Cardiac muscle cell (in vitro differentiated cells and primary cell): ENCODE measurements around the gene NOC4L. TPM values are rescaled to one million over a fixed set of nuclear protein-coding genes. Genes with fewer than 3 reads are reported as not detected.

Experiments used
- DNase-seq, 2 donors: peaks; one replicate each; pipeline versions ENCODE4 v3.0.0 to v3.0.0-alpha.2; 2010 to 2017; ENCODE audit warnings: low read depth in 1 of 2, low spot score in 1 of 2
- H3K27ac ChIP-seq: fragments of 200-600 bp; sonication (generic); 2 replicates; pipeline ENCODE4 v1.5.1; 2016
- H3K27me3 ChIP-seq: fragments of 200-600 bp; sonication (generic); 2 replicates; pipeline ENCODE4 v1.6.0; 2016; ENCODE audit warnings: control low read depth
- H3K36me3 ChIP-seq: fragments of 200-600 bp; sonication (generic); 2 replicates; pipeline ENCODE4 v1.5.1; 2016; ENCODE audit warnings: control low read depth
- H3K4me1 ChIP-seq: fragments of 200-600 bp; sonication (generic); 2 replicates; pipeline ENCODE4 v1.8.1; 2017; ENCODE audit warnings: low read depth, mild to moderate bottlenecking, mixed run types
- H3K4me3 ChIP-seq: fragments of 200-600 bp; sonication (generic); 2 replicates; pipeline ENCODE4 v1.5.1; 2016; ENCODE audit warnings: mild to moderate bottlenecking
- H3K9me3 ChIP-seq: fragments of 200-600 bp; sonication (generic); 2 replicates; pipeline ENCODE4 v1.5.1; 2017; ENCODE audit warnings: low read depth, mild to moderate bottlenecking, control low read depth
- CTCF ChIP-seq: IDR thresholded peaks from 2 replicates; pipeline ENCODE4 v1.5.1; 2012; ENCODE audit warnings: low read depth, mild to moderate bottlenecking, low read length
- polyA plus RNA-seq: library from polyadenylated mRNA; unstranded; fragments of >200 nt; fragmentation: Nextera tagmentation; extraction: Ambion mirVana; gene quantifications from 2 replicates; pipeline ENCODE4 v1.2.1, GENCODE V29; 2016
- total RNA-seq: library from RNA; depleted of rRNA; stranded (reverse); fragments of >200 nt; gene quantifications from 2 replicates; pipeline ENCODE4 v1.2.3, GENCODE V29; 2016

NOC4L gene
- total and polyA plus RNA-seq, 2 experiments from 2014 or later: 17.1 to 33.1 TPM

GRCh38 chr12:132165584-132165983, 21.3 kb downstream of the NOC4L start:
- Histone ChIP-seq H3K4me1 (no peaks in the 10 kb centered on the region), H3K9me3 (no peaks in the 10 kb centered on the region), H3K4me3 (no peak overlapping the region), H3K27ac (no peak overlapping the region), H3K27me3 (peaks cover 10% of the 10 kb centered on the region), H3K36me3 (no peaks in the 10 kb centered on the region)
- no peak for TF ChIP-seq CTCF
- DNase-seq: no peak

- Histone ChIP-seq H3K4me3 (no peak overlapping the region), H3K27me3 (peaks cover 10% of the 10 kb centered on the region), H3K9me3 (no peaks in the 10 kb centered on the region), H3K27ac (no peak overlapping the region), H3K36me3 (no peaks in the 10 kb centered on the region), H3K4me1 (no peaks in the 10 kb centered on the region)
- TF ChIP-seq CTCF: no peak
- no peak for DNase-seq
These were observed 21.8 kb downstream of the NOC4L start for GRCh38 chr12:132166093-132166492.

GRCh38 chr12:132166801-132167591, 22.7 kb downstream of the NOC4L start:
- Histone ChIP-seq H3K27ac (no peak overlapping the region), H3K4me3 (no peak overlapping the region), H3K36me3 (no peaks in the 10 kb centered on the region), H3K9me3 (no peaks in the 10 kb centered on the region), H3K27me3 (peaks cover 10% of the 10 kb centered on the region), H3K4me1 (no peaks in the 10 kb centered on the region)
- DNase-seq: no peak
- no peak for TF ChIP-seq CTCF

GRCh38 chr12:132167611-132168310, 23.5 kb downstream of the NOC4L start:
- H3K9me3 ChIP-seq: no peaks in the 10 kb centered on the region
- H3K27me3 ChIP-seq: peaks cover 6% of the 10 kb centered on the region
- TF ChIP-seq CTCF: no peak
- H3K27ac ChIP-seq: no peak overlapping the region
- no peaks in the 10 kb centered on the region for H3K4me1 ChIP-seq
- H3K4me3 ChIP-seq: no peak overlapping the region
- no peaks in the 10 kb centered on the region for H3K36me3 ChIP-seq
- no peak for DNase-seq

- H3K27ac ChIP-seq: no peak overlapping the region
- H3K27me3 ChIP-seq: no peaks in the 10 kb centered on the region
- H3K36me3 ChIP-seq: no peaks in the 10 kb centered on the region
- no peak for DNase-seq
- H3K9me3 ChIP-seq: no peaks in the 10 kb centered on the region
- no peaks in the 10 kb centered on the region for H3K4me1 ChIP-seq
- no peak for TF ChIP-seq CTCF
- no peak overlapping the region for H3K4me3 ChIP-seq
These were observed 24.2 kb downstream of the NOC4L start for GRCh38 chr12:132168311-132169031.
